Measurements from ENCODE around the gene RALY. TPM values are rescaled to one million over a fixed set of nuclear protein-coding genes. Genes with fewer than 3 reads are reported as not detected.

The RALY gene
- total and polyA plus RNA-seq, 2 donors (not counting 3 experiments of a cell fraction or from before 2014, with no cell fraction given) = 142 to 146 TPM

GRCh38 chr20:34042262-34042661 is 48.6 kb downstream of the RALY start:
- ChIA-PET CTCF (interaction anchor here (1.0 to 1.6 kb wide), 4 partner anchors 20 to 179 kb away, joined by 3 to 4 read pairs (median 3); no protein-coding TSS in a partner anchor), POLR2A (no interaction called here)
- intact Hi-C loops (cut with micrococcal nuclease) (no loop called here), dilution Hi-C loops (cut with MboI; ENCODE audit: extremely low pct_ligation_motif_present, low sequenced_read_pairs) (no loop called here)
- Histone ChIP-seq H3K79me2 (ENCODE audit: control insufficient read depth, insufficient read depth, low read length) (peaks cover 77% of the 10 kb centered on the region), H3K4me3 (replicated peaks in 1 of 3; ENCODE audit: insufficient read depth in 1 of 3, low read depth in 1 of 3, low read length in 3 of 3) (no peak overlapping the region), H3K4me1 (ENCODE audit: control insufficient read depth, extremely low read depth, insufficient read depth, low read length) (peaks cover 4% of the 10 kb centered on the region), H4K20me1 (replicated peaks; ENCODE audit: control insufficient read depth, extremely low read depth, insufficient read depth, low read length) (peaks cover 17% of the 10 kb centered on the region), H3K27ac (ENCODE audit: insufficient read depth, low read depth, low read length) (no peak overlapping the region), H3K27me3 (ENCODE audit: control insufficient read depth in 2 of 2, insufficient read depth in 2 of 2, low read length in 2 of 2) (no peaks in the 10 kb centered on the region), H3K4me2 (ENCODE audit: insufficient read depth, low read length) (no peak overlapping the region), H3K9ac (replicated peaks; ENCODE audit: extremely low read depth, insufficient read depth, low read length) (no peak overlapping the region), H3K36me3 (ENCODE audit: control insufficient read depth in 2 of 2, extremely low read depth in 1 of 2, insufficient read depth in 2 of 2, low read length in 2 of 2) (peaks cover 0 to 3% of the 10 kb centered on the region in 2 experiments), H3K9me3 (replicated peaks; ENCODE audit: control insufficient read depth, insufficient read depth, low read length) (no peaks in the 10 kb centered on the region), H3K9me1 (replicated peaks; ENCODE audit: control insufficient read depth, extremely low read depth, insufficient read depth, low read length) (no peaks in the 10 kb centered on the region), H2AFZ (ENCODE audit: low read depth, low read length) (no peak overlapping the region)
- no TSS peak for BruUV-seq (replicated peaks)
- DNase-seq (ENCODE audit: low read depth, low spot score) (no peak), FAIRE-seq (no peak)
- TF ChIP-seq GATA2 (IDR thresholded peaks at IDR 0.05; ENCODE audit: insufficient read depth, insufficient read length, low read depth, low read length) (no peak), EZH2 (IDR thresholded peaks at IDR 0.05; ENCODE audit: borderline replicate concordance, low read depth, low read length, severe bottlenecking) (no peak)

DNA sequence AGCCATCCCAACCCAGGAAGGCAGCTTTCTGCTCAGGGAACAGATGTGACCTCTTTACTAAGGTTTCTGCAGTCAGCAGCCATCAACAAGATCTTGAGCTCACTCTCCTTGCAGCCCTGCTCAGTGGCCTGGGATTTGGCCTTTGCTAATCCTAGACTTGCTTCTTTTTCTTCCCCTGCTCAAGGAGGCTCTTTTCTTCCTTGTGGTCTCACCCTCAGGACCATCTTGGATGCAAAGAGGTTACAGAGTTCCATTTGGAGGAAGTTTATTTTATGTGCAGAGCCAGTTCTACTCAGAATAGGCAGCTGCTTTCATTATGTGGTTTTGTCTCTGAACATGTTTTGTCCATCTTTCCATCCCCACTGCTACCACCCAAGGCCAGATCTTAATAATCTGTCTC is 49.3 kb downstream of the RALY start:
- Histone ChIP-seq H3K27ac (ENCODE audit: insufficient read depth, low read depth, low read length) (no peak overlapping the region), H4K20me1 (replicated peaks; ENCODE audit: control insufficient read depth, extremely low read depth, insufficient read depth, low read length) (peaks cover 13% of the 10 kb centered on the region)
- CTCF ChIA-PET = interaction anchor here (1.2 to 1.6 kb wide), 3 partner anchors 25 to 180 kb away, joined by 3 to 4 read pairs (median 3); no protein-coding TSS in a partner anchor

More for the DNA sequence above, 49.3 kb downstream of the RALY start:
- no peak for TF ChIP-seq EZH2 (IDR thresholded peaks at IDR 0.05; ENCODE audit: borderline replicate concordance, low read depth, low read length, severe bottlenecking)
- no peak for TF ChIP-seq MYC (IDR thresholded peaks at IDR 0.05; ENCODE audit: low read depth, low read length)
- TF ChIP-seq JUN (IDR thresholded peaks at IDR 0.05; ENCODE audit: borderline replicate concordance, insufficient read depth, insufficient read length, low read depth) = no peak
- no peak for TF ChIP-seq FOS (IDR thresholded peaks at IDR 0.05; ENCODE audit: borderline replicate concordance, insufficient read depth, low read length)
- TF ChIP-seq, protein P1, sequence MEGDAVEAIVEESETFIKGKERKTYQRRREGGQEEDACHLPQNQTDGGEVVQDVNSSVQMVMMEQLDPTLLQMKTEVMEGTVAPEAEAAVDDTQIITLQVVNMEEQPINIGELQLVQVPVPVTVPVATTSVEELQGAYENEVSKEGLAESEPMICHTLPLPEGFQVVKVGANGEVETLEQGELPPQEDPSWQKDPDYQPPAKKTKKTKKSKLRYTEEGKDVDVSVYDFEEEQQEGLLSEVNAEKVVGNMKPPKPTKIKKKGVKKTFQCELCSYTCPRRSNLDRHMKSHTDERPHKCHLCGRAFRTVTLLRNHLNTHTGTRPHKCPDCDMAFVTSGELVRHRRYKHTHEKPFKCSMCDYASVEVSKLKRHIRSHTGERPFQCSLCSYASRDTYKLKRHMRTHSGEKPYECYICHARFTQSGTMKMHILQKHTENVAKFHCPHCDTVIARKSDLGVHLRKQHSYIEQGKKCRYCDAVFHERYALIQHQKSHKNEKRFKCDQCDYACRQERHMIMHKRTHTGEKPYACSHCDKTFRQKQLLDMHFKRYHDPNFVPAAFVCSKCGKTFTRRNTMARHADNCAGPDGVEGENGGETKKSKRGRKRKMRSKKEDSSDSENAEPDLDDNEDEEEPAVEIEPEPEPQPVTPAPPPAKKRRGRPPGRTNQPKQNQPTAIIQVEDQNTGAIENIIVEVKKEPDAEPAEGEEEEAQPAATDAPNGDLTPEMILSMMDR (IDR thresholded peaks at IDR 0.05; ENCODE audit: extremely low read depth in 1 of 2, insufficient read depth in 1 of 2, low read depth in 1 of 2, low read length in 2 of 2) = no peak
- TF ChIP-seq GATA2 (IDR thresholded peaks at IDR 0.05; ENCODE audit: insufficient read depth, insufficient read length, low read depth, low read length) = no peak
- Histone ChIP-seq H3K9me3 (replicated peaks; ENCODE audit: control insufficient read depth, insufficient read depth, low read length) (no peaks in the 10 kb centered on the region), H3K27me3 (ENCODE audit: control insufficient read depth in 2 of 2, insufficient read depth in 2 of 2, low read length in 2 of 2) (no peaks in the 10 kb centered on the region), H3K4me1 (ENCODE audit: control insufficient read depth, extremely low read depth, insufficient read depth, low read length) (peaks cover 4% of the 10 kb centered on the region), H3K36me3 (ENCODE audit: control insufficient read depth in 2 of 2, extremely low read depth in 1 of 2, insufficient read depth in 2 of 2, low read length in 2 of 2) (peaks cover 0 to 3% of the 10 kb centered on the region in 2 experiments), H2AFZ (ENCODE audit: low read depth, low read length) (no peak overlapping the region), H3K9me1 (replicated peaks; ENCODE audit: control insufficient read depth, extremely low read depth, insufficient read depth, low read length) (no peaks in the 10 kb centered on the region), H3K4me2 (ENCODE audit: insufficient read depth, low read length) (no peak overlapping the region), H3K9ac (replicated peaks; ENCODE audit: extremely low read depth, insufficient read depth, low read length) (no peak overlapping the region), H3K4me3 (replicated peaks in 1 of 3; ENCODE audit: insufficient read depth in 1 of 3, low read depth in 1 of 3, low read length in 3 of 3) (no peak overlapping the region), H3K79me2 (ENCODE audit: control insufficient read depth, insufficient read depth, low read length) (peaks cover 76% of the 10 kb centered on the region)
- intact Hi-C loops (cut with micrococcal nuclease) = no loop called here
- FAIRE-seq (no peak), DNase-seq (ENCODE audit: low read depth, low spot score) (no peak)
- POLR2A ChIA-PET = no interaction called here
- dilution Hi-C loops (cut with MboI; ENCODE audit: extremely low pct_ligation_motif_present, low sequenced_read_pairs) = no loop called here
- no TSS peak for BruUV-seq (replicated peaks)

Data from endothelial cell of umbilical vein (primary cell).